Liver (tissue), 9 donors: ENCODE measurements around the gene CIAO3. TPM values are rescaled to one million over a fixed set of nuclear protein-coding genes. Genes with fewer than 3 reads are reported as not detected.

ENCODE experiments used
- DNase-seq: peaks from one replicate; pipeline ENCODE4 v3.0.0-alpha.2; 2017; ENCODE audit warnings: low spot score
- H3K27ac ChIP-seq, 2 donors: one replicate each; pipeline ENCODE4 v1.7.0; 2013; ENCODE audit warnings: inconsistent platforms in 2 of 2, low read length in 2 of 2, control low read depth in 1 of 2, low read depth in 1 of 2, mild to moderate bottlenecking in 1 of 2
- H3K27me3 ChIP-seq, 4 donors: one replicate each; pipeline versions ENCODE4 v1.6.1 to v1.7.0; 2013; ENCODE audit warnings: low read length in 3 of 4, inconsistent platforms in 1 of 4, mild to moderate bottlenecking in 1 of 4, moderate library complexity in 1 of 4; ENCODE audit not compliant: control insufficient read depth in 4 of 4, insufficient read depth in 4 of 4
- H3K36me3 ChIP-seq, 4 donors: one replicate each; pipeline versions ENCODE4 v1.6.1 to v1.7.0; 2013; ENCODE audit warnings: low read length in 3 of 4, mild to moderate bottlenecking in 3 of 4, low read depth in 1 of 4, moderate library complexity in 1 of 4; ENCODE audit not compliant: control insufficient read depth in 4 of 4, insufficient read depth in 3 of 4
- H3K4me1 ChIP-seq, 4 donors: one replicate each; pipeline versions ENCODE4 v1.6.1 to v1.7.0; 2013; ENCODE audit warnings: low read length in 3 of 4, mild to moderate bottlenecking in 3 of 4, moderate library complexity in 1 of 4; ENCODE audit not compliant: control insufficient read depth in 4 of 4, insufficient read depth in 4 of 4
- H3K4me3 ChIP-seq, 3 donors: one replicate each; pipeline versions ENCODE4 v1.6.1 to v1.7.0; 2013; ENCODE audit warnings: low read length in 3 of 3, control low read depth in 1 of 3, low read depth in 1 of 3, mild to moderate bottlenecking in 1 of 3
- H3K9ac ChIP-seq, 2 donors: one replicate each; pipeline ENCODE4 v1.7.0; 2013; ENCODE audit warnings: low read length in 2 of 2, mild to moderate bottlenecking in 2 of 2, moderate library complexity in 2 of 2, control low read depth in 1 of 2, low read depth in 1 of 2
- H3K9me3 ChIP-seq, 4 donors: one replicate each; pipeline versions ENCODE4 v1.6.1 to v1.7.0; 2013; ENCODE audit warnings: low read length in 3 of 4; ENCODE audit not compliant: control insufficient read depth in 4 of 4
- CTCF ChIP-seq: fragments of 150-350 bp; IDR thresholded peaks from 2 replicates; pipeline ENCODE4 v1.5.1; 2017; ENCODE audit warnings: improper control_type of control experiment, low read depth, low read length; ENCODE audit not compliant: missing input control
- EGR1 ChIP-seq, 2 donors: IDR thresholded peaks; 2 replicates each; pipeline ENCODE4 v1.6.1; 2016 to 2018; ENCODE audit warnings: antibody characterized with exemption in 2 of 2, low read depth in 2 of 2
- FOXA1 ChIP-seq: IDR thresholded peaks from 2 replicates; pipeline ENCODE4 v1.6.1; 2016; ENCODE audit warnings: antibody characterized with exemption
- FOXA2 ChIP-seq: IDR thresholded peaks from 2 replicates; pipeline ENCODE4 v1.6.1; 2016; ENCODE audit warnings: antibody characterized with exemption
- GABPA ChIP-seq, 2 donors: IDR thresholded peaks in 1 of 2; conservative IDR thresholded peaks in 1 of 2; 2 replicates each; pipeline ENCODE4 v1.6.1; 2016; ENCODE audit warnings: antibody characterized with exemption in 2 of 2, mild to moderate bottlenecking in 1 of 2, moderate library complexity in 1 of 2
- HNF4A ChIP-seq, 2 donors: conservative IDR thresholded peaks; 2 replicates each; pipeline ENCODE4 v1.6.1; 2016; ENCODE audit warnings: antibody characterized with exemption in 2 of 2, mild to moderate bottlenecking in 2 of 2
- HNF4G ChIP-seq: IDR thresholded peaks from 2 replicates; pipeline ENCODE4 v1.6.1; 2016; ENCODE audit warnings: antibody characterized with exemption
- JUND ChIP-seq, 2 donors: IDR thresholded peaks; 2 replicates each; pipeline ENCODE4 v1.6.1; 2016; ENCODE audit warnings: antibody characterized with exemption in 2 of 2
- RAD21 ChIP-seq, 2 donors: IDR thresholded peaks; 2 replicates each; pipeline ENCODE4 v1.6.1; 2016; ENCODE audit warnings: antibody characterized with exemption in 2 of 2, mild to moderate bottlenecking in 2 of 2
- RXRA ChIP-seq, 2 donors: IDR thresholded peaks; 2 replicates each; pipeline ENCODE4 v1.6.1; 2017 to 2018; ENCODE audit warnings: antibody characterized with exemption in 2 of 2, mild to moderate bottlenecking in 1 of 2
- SP1 ChIP-seq: IDR thresholded peaks from 2 replicates; pipeline ENCODE4 v1.6.1; 2018; ENCODE audit warnings: antibody characterized with exemption, mild to moderate bottlenecking
- YY1 ChIP-seq: IDR thresholded peaks from 2 replicates; pipeline ENCODE4 v1.6.1; 2016; ENCODE audit warnings: antibody characterized with exemption, mild to moderate bottlenecking
- ZBTB33 ChIP-seq: IDR thresholded peaks from 2 replicates; pipeline ENCODE4 v1.6.1; 2016; ENCODE audit warnings: antibody characterized with exemption
- WGBS: extraction: QIAGEN DNeasy Blood & Tissue Kit; methylation state at CpG from one replicate; pipeline ENCODE4 v1.1.7; 2013; 5-methylcytosine and 5-hydroxymethylcytosine counted together
- polyA plus RNA-seq, 2 donors: library from polyadenylated mRNA; stranded (reverse) in 1 of 2; unstranded in 1 of 2; fragments of 200-250 nt in 1 of 2; fragments of >200 nt in 1 of 2; fragmentation: Nextera tagmentation in 1 of 2; extraction: Ambion mirVana in 1 of 2; gene quantifications; one replicate each; pipeline versions ENCODE4 v1.2.1 to v1.2.3, GENCODE V29; 2013 to 2015
- total RNA-seq, 2 donors: library from RNA; depleted of rRNA; stranded (reverse); fragments of >200 nt; gene quantifications; one replicate each; pipeline ENCODE4 v1.2.3, GENCODE V29; 2014
- donor health status: healthy.
- donor health status: healthy.
- donor health status: healthy.
- donor health status: healthy.
- donor health status: healthy.

Gene CIAO3
- total and polyA plus RNA-seq, 4 donors, result 13.2 to 24.3 (median 16.5) TPM

GRCh38 chr16:727291-727977 lies 13.4 kb downstream of the CIAO3 start:
- Histone ChIP-seq H3K9ac (no peak overlapping the region), H3K9me3 (no peaks in the 10 kb centered on the region), H3K4me3 (peak overlapping the region in 2 of 3 donors; percentile 23 to 43), H3K27ac (no peak overlapping the region), H3K36me3 (peaks cover 0 to 8% (median 0%) of the 10 kb centered on the region in 4 donors), H3K4me1 (peaks cover 8 to 19% (median 14%) of the 10 kb centered on the region in 4 donors), H3K27me3 (peaks cover 0 to 2% (median 0%) of the 10 kb centered on the region in 4 donors)
- DNase-seq, result no peak
- WGBS, result 2% methylated on average over 61 of the region's 61 CpGs
- no peak for TF ChIP-seq HNF4A (conservative IDR thresholded peaks at IDR 0.05)
- TF ChIP-seq JUND (IDR thresholded peaks at IDR 0.05), result no peak
- no peak for TF ChIP-seq SP1
- no peak for TF ChIP-seq FOXA1
- TF ChIP-seq FOXA2, result no peak

GRCh38 chr16:726438-727290 lies 14.1 kb downstream of the CIAO3 start, which contains the start of the genes CCDC78 and HAGHL:
TSS of gene CCDC78 (minus strand) at chr16:726443. CDS start at chr16:726367, 76 bp downstream.
TSS of gene HAGHL (plus strand) at chr16:727106. CDS start at chr16:727510, 404 bp downstream.
- peak; percentile 49 for DNase-seq
- Histone ChIP-seq H3K9ac (no peak within 1 kb of the TSS), H3K27me3 (peaks cover 0 to 2% (median 0%) of the 10 kb centered on the region in 4 donors), H3K36me3 (peaks cover 0 to 5% (median 0%) of the 10 kb centered on the region in 4 donors), H3K27ac (no peak within 1 kb of the TSS), H3K4me1 (peaks cover 8 to 24% (median 17%) of the 10 kb centered on the region in 4 donors), H3K4me3 (peak within 1 kb of the TSS in 2 of 3 donors; percentile 23 to 43), H3K9me3 (no peaks in the 10 kb centered on the region)
- 3% methylated on average over 88 of the region's 88 CpGs for whole genome bisulfite sequencing
- no peak for TF ChIP-seq RXRA (IDR thresholded peaks at IDR 0.05)
- no peak for TF ChIP-seq YY1
- TF ChIP-seq SP1, result no peak
- no peak for TF ChIP-seq RAD21 (IDR thresholded peaks at IDR 0.05)
- TF ChIP-seq CTCF, result no peak
- no peak for TF ChIP-seq EGR1 (IDR thresholded peaks at IDR 0.05; ENCODE audit: low read depth in 2 of 2)
- TF ChIP-seq HNF4G, result no peak
- TF ChIP-seq ZBTB33, result no peak
- TF ChIP-seq GABPA (IDR thresholded peaks at IDR 0.05 in 1 of 2, conservative IDR thresholded peaks at IDR 0.05 in 1 of 2), result no peak
- TF ChIP-seq FOXA2, result no peak
